Spleen (tissue), 7 donors: ENCODE data around the gene PRDM16.

Source experiments
- CTCF ChIP-seq, 11 experiments: fragments of 200-600 bp in 7 of 11; fragments of 450-650 bp in 4 of 11; sonication (generic) in 4 of 11; IDR thresholded peaks in 8 of 11; conservative IDR thresholded peaks in 3 of 11; 1 replicate in 7 of 11; 2 replicates in 4 of 11; pipeline versions ENCODE4 v1.4.0 to v1.8.0; 2016 to 2021; ENCODE audit warnings: antibody characterized with exemption in 11 of 11, inconsistent platforms in 4 of 11, mild to moderate bottlenecking in 1 of 11
- POLR2A ChIP-seq, 3 donors: fragments of 450-650 bp; IDR thresholded peaks; one replicate each; pipeline ENCODE4 v1.5.1; 2017; ENCODE audit warnings: antibody characterized with exemption in 3 of 3, mild to moderate bottlenecking in 1 of 3
- POLR2AphosphoS5 ChIP-seq, 3 donors: sonication (generic); formaldehyde crosslinking; IDR thresholded peaks; one replicate each; pipeline ENCODE4 v1.5.1; 2017; ENCODE audit warnings: antibody characterized with exemption in 3 of 3
- donor health status: DM: no; HTN: no; CAD: no; lungs with moderate emphysema.
- donor health status: DM: no; HTN: no; CAD: no.
- donor health status: DM: no; HTN: no; CAD: no.

- no peak for TF ChIP-seq POLR2AphosphoS5 (IDR thresholded peaks at IDR 0.05)
- TF ChIP-seq CTCF (IDR thresholded peaks at IDR 0.05 in 8 of 11, conservative IDR thresholded peaks at IDR 0.05 in 3 of 11), result no peak
- TF ChIP-seq POLR2A (IDR thresholded peaks at IDR 0.05), result no peak
These were observed 264.9 kb downstream of the PRDM16 start for GRCh38 chr1:3333903-3334302.
